ES-I3 (cell line): ENCODE measurements around the gene NUP188.
"Not testable (repeated sequence)": the region's sequence is repeated elsewhere in the genome, so short reads cannot be mapped to it uniquely, and the experiment has no call there.

Experiments used
- H3K36me3 ChIP-seq: 2 replicates; pipeline ENCODE4 v1.6.1; 2013; ENCODE audit warnings: mild to moderate bottlenecking, low read length, control low read depth, moderate library complexity; ENCODE audit not compliant: insufficient read depth
- H3K4me1 ChIP-seq: 2 replicates; pipeline ENCODE4 v1.6.1; 2013; ENCODE audit warnings: mild to moderate bottlenecking, control low read depth, low read length; ENCODE audit not compliant: insufficient read depth
- H3K9ac ChIP-seq: 2 replicates; pipeline ENCODE4 v1.6.1; 2013; ENCODE audit warnings: low read depth, mild to moderate bottlenecking, low read length, moderate library complexity
- H3K9me3 ChIP-seq: 2 replicates; pipeline ENCODE4 v1.6.1; 2013; ENCODE audit warnings: mild to moderate bottlenecking, low read length, moderate library complexity; ENCODE audit not compliant: control insufficient read depth, insufficient read depth

The NUP188 gene

DNA sequence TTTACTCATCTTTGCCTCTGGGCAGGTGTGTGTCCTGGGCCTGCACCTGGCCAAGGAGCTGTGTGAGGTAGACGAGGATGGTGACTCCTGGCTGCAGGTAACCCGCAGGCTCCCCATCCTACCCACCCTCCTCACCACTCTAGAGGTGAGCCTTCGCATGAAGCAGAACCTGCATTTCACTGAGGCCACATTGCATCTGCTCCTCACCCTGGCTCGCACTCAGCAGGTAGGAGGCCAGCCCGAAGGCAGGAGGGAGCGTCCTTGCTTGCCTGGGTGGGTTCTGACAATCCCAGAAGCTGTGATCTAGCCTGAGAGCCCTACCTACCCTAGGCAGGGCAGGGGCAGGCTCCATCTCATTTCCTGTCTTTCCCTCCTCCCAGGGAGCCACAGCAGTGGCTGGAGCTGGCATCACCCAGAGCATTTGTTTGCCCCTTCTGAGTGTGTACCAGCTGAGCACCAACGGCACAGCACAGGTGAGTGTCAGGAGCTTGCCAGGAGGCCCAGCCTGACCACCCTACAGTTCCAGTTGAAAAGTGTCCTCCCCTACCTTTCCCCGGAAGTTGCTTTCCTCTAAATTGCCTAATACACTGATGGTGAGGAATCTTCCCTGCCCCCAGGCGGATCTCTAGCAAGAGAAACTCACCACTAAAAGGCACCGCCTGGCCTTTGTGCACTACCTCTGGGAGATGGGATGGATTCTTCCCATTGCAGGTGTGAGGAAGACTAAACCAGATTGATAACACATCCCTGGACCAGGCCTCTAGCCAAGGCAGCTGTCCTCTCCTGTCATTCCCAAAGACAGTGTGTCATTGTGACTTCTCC lies 54.2 kb downstream of the NUP188 start:
- no peaks in the 10 kb centered on the region for H3K4me1 ChIP-seq
- H3K9me3 ChIP-seq: no peaks in the 10 kb centered on the region
- no peak overlapping the region for H3K9ac ChIP-seq
- peaks cover 25% of the 10 kb centered on the region for H3K36me3 ChIP-seq

GRCh38 chr9:129002992-129003391 lies 55.5 kb downstream of the NUP188 start:
- H3K36me3 ChIP-seq: peaks cover 25% of the 10 kb centered on the region
- H3K4me1 ChIP-seq: no peaks in the 10 kb centered on the region
- no peaks in the 10 kb centered on the region for H3K9me3 ChIP-seq
- H3K9ac ChIP-seq: no peak overlapping the region

DNA sequence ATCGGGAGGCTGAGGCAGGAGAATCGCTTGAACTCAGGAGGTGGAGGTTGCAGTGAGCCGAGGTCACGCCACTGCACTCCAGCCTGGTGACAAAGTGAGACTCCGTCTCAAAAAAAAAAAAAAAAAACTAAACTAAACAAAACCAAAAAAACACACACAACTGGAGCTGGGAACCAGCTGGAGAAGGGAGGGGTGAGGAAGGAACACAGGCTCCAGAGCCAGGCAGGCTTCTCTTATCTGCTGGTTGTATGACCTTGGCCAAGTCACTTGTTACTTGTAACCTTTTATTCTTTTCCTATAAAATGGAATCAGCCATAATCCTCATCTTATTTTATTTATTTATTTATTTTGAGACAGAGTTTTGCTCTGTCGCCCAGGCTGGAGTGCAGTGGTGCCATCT lies 56.7 kb downstream of the NUP188 start:
- not testable (repeated sequence) for H3K9ac ChIP-seq, H3K4me1 ChIP-seq, H3K9me3 ChIP-seq
- peaks cover 20% of the 10 kb centered on the region for H3K36me3 ChIP-seq

DNA sequence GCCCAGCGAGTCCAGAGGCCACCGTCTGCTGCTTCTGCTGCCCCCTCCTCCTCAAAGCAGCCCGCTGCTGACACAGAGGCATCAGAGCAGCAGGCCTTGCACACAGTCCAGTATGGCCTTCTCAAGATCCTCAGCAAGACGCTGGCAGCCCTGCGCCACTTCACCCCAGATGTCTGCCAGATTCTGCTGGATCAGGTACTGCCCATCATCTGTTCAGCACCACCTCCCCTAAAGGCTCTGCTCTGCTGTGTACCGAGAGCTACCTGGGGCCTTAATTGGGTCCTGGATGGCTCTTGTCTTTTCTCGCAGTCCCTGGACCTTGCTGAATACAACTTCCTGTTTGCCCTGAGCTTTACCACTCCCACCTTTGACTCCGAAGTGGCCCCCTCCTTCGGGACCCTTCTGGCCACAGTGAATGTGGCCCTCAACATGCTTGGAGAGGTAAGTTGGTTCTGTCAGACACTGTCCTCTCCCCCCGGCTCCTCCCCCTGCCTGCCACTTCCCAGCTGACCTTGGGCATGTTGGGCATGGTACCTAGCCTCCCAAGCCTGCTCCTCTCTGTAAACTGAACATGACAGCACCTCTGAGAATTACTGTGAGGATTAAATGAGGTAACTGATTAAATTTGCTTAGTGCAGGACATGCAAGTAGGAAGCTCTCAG lies 58.0 kb downstream of the NUP188 start:
- peaks cover 20% of the 10 kb centered on the region for H3K36me3 ChIP-seq
- H3K9ac ChIP-seq: no peak overlapping the region
- H3K9me3 ChIP-seq: no peaks in the 10 kb centered on the region
- no peaks in the 10 kb centered on the region for H3K4me1 ChIP-seq

GRCh38 chr9:129006328-129007034 lies 59.0 kb downstream of the NUP188 start:
- Histone ChIP-seq H3K36me3 (peaks cover 16% of the 10 kb centered on the region), H3K4me1 (no peaks in the 10 kb centered on the region), H3K9ac (no peak overlapping the region), H3K9me3 (no peaks in the 10 kb centered on the region)

- H3K4me1 ChIP-seq: no peaks in the 10 kb centered on the region
- H3K9me3 ChIP-seq: no peaks in the 10 kb centered on the region
- H3K9ac ChIP-seq: no peak overlapping the region
- peaks cover 9% of the 10 kb centered on the region for H3K36me3 ChIP-seq
These were observed 59.7 kb downstream of the NUP188 start for GRCh38 chr9:129007035-129007765.

DNA sequence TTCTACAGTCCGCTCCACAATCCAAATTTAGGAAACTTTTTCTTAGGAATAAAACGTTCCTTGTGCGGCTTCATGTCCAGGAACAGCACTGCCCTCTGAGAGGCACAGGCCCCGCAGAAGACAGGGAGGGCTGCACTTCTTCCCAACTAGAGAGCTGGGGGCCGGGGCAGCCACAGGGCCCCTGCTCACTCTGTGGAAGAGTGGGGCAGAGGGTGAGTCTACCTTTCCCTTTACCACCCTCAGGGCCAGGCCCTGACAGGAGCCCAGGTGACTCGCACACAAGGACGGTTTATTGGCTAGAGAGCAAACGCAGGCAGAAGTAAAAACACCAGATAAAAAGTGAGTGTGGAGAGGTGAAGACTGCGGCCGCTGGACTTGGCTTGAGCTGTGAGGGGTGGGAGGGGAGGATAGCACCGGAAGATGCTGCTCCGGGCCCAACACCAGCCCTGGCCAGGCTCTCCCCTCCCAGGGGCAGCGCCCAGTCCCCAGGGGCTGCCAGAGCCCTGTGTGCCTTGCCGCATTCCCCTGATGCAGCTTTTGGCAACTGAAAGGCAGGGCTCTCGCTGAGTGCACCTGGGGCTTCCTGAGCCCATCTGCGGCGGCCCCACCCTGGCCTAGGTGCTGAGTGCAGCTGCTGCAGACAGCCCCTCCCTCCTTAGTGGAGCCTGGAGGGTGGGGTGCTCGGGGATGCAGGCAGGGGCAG lies 60.4 kb downstream of the NUP188 start:
- Histone ChIP-seq H3K36me3 (peaks cover 4% of the 10 kb centered on the region), H3K9ac (no peak overlapping the region), H3K4me1 (no peaks in the 10 kb centered on the region), H3K9me3 (no peaks in the 10 kb centered on the region)

GRCh38 chr9:129008469-129008965 lies 61.0 kb downstream of the NUP188 start:
- Histone ChIP-seq H3K9ac (no peak overlapping the region), H3K36me3 (no peaks in the 10 kb centered on the region; the same call in 1 of the 2 replicates), H3K9me3 (no peaks in the 10 kb centered on the region), H3K4me1 (no peaks in the 10 kb centered on the region)

GRCh38 chr9:129008986-129009583 lies 61.6 kb downstream of the NUP188 start:
- Histone ChIP-seq H3K9me3 (no peaks in the 10 kb centered on the region), H3K4me1 (no peaks in the 10 kb centered on the region), H3K36me3 (peaks cover under 1% of the 10 kb centered on the region; the same call in 1 of the 2 replicates), H3K9ac (no peak overlapping the region)

- Histone ChIP-seq H3K36me3 (peaks cover 6% of the 10 kb centered on the region; the same call in 1 of the 2 replicates), H3K9ac (no peak overlapping the region), H3K9me3 (no peaks in the 10 kb centered on the region), H3K4me1 (no peaks in the 10 kb centered on the region)
These were observed 62.2 kb downstream of the NUP188 start for GRCh38 chr9:129009584-129010141.

DNA sequence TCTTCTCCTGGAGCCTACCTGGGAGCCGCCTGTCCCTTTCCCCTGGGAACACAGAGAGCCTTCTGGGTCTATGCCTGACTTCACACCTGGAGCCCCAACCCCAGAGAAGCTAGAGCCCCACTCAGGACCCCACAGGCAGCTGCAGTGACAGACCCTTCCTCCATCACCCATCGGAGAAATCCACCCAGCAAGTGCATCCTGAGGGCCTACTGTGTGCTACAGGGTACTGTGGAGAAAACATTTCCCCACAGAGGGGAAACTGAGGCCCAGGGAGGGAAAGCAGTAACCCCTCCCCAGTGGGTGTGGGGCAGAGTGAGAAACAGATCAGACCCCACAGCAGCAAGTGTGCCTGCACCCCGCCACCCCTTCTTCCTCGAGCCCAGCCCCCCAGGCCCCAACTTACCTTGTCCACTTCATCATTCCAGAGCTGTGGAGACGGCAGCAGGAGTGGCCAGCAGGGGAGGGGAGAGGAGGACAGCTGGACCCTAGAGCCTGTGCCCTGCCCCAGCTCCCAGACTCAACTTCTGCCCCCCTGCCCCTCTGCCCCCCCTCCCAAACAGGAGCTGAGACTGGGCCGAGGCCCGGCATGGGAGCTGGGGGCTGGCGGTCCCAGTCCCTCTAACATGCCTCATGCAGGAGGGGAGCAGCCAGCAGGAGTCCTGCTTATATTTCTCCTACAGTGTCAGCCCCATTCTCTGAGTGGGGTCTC lies 62.9 kb downstream of the NUP188 start:
- H3K9ac ChIP-seq: no peak overlapping the region
- no peaks in the 10 kb centered on the region for H3K4me1 ChIP-seq
- no peaks in the 10 kb centered on the region for H3K9me3 ChIP-seq
- H3K36me3 ChIP-seq: peaks cover 7% of the 10 kb centered on the region; the same call in 1 of the 2 replicates

- H3K36me3 ChIP-seq: peaks cover 7% of the 10 kb centered on the region; the same call in 1 of the 2 replicates
- no peaks in the 10 kb centered on the region for H3K9me3 ChIP-seq
- no peaks in the 10 kb centered on the region for H3K4me1 ChIP-seq
- H3K9ac ChIP-seq: no peak overlapping the region
These were observed 63.7 kb downstream of the NUP188 start for GRCh38 chr9:129011170-129011569.
